AG09319 (cell line): ENCODE measurements around the gene TMEM127.
A peak's percentile ranks its signal among the peaks of the same experiment; 100 is the strongest.

Source experiments
- DNase-seq: peaks from one replicate; pipeline ENCODE4 v3.0.0-alpha.2; 2010; ENCODE audit warnings: low read depth; ENCODE audit errors: extremely low read depth
- CTCF ChIP-seq: IDR thresholded peaks from 2 replicates; pipeline ENCODE4 v1.5.1; 2011; ENCODE audit warnings: low read depth, mild to moderate bottlenecking, inconsistent platforms, low read length, moderate library complexity

TMEM127 gene, protein sequence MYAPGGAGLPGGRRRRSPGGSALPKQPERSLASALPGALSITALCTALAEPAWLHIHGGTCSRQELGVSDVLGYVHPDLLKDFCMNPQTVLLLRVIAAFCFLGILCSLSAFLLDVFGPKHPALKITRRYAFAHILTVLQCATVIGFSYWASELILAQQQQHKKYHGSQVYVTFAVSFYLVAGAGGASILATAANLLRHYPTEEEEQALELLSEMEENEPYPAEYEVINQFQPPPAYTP

DNA sequence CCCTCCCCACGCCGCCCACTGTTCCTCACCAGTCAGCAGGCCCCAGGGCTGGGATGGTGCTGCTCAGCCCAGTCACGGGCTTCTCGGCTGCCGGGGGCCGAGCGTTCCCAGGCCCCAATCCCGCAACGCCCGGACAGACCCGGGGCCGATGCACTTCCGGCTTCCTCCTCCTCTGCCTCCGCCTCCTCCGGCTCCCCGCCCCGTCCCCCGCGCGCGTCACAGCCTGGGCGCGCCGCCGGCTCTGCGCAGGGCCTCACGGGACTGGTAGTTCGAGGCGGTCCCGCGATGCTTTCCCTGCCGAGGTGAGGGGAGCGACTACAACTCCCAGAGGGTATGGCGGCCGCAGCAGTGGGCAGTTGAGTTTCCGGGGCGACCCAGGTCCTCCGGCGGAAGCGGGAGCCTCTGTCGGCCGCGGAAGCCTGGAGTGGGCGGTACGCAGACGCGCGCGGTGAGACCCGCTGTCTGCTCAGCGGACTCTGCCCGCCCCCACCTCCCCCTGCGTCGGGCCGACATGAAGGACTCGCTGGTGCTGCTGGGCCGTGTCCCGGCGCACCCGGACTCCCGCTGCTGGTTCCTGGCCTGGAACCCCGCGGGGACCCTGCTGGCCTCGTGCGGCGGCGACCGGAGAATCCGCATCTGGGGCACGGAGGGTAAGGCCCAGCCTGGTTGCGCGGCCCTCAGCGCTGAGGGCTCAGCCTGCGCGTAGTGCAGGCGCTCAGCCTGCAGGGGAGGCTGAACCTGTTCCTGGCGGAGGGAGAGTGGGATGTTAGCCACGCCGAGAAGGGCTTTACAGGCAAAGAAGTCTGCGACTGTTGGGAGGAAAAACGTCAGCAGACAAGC is at the start of gene TMEM127, which contains the start of gene CIAO1:
Gene TMEM127 (minus strand): TSS at position 158 of the 840 bp plus-strand sequence. CDS start 616 bp downstream, outside the sequence.
Gene CIAO1 (plus strand): TSS at position 386 of the 840 bp plus-strand sequence. CDS start 126 bp downstream, at position 512.
- peak; percentile 20 for TF ChIP-seq CTCF
- peak; percentile 91 for DNase-seq

- TF ChIP-seq CTCF: no peak
- DNase-seq: no peak
Observed at GRCh38 chr2:96315005-96315399, 49.2 kb upstream of the TMEM127 start.

GRCh38 chr2:96308248-96308647 is 42.5 kb upstream of the TMEM127 start:
- no peak for DNase-seq
- no peak for TF ChIP-seq CTCF

DNA sequence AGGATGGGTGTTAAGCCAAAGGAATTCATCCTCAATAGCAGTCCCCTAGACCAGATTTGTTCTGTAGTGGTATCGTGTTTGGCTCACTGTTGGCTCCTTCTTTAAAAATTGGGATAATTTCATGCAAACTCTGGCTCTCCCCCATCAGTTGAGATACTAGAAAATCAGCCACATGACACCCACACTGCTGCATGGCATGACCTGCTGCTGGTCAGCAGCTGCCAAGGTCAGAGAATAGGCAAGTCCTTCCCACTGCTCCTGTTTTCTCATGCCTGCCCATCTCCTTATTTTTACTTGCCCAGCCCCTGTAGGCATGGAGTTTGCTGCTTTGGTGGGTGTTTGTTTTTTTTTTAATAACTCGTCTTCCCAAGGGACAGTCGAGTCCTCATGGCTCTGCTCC is 40.6 kb upstream of the TMEM127 start:
- DNase-seq: no peak
- no peak for TF ChIP-seq CTCF

DNA sequence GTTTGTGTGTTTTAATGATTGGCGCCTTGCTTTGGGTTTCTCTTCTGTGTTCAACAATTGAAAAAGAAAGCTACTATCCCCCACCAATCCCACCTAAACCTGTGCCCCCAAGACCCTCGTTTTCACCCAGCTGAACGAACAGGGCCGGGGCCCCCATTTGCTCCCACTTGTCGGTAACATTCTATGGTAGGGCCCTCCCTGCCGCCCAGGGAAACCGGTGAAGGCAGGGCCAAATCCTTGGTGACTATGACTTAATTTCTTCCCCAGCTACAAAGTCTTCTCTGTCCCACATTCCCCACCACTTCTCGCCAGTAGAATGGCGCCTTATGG is 40.1 kb upstream of the TMEM127 start:
- TF ChIP-seq CTCF: no peak
- no peak for DNase-seq

DNA sequence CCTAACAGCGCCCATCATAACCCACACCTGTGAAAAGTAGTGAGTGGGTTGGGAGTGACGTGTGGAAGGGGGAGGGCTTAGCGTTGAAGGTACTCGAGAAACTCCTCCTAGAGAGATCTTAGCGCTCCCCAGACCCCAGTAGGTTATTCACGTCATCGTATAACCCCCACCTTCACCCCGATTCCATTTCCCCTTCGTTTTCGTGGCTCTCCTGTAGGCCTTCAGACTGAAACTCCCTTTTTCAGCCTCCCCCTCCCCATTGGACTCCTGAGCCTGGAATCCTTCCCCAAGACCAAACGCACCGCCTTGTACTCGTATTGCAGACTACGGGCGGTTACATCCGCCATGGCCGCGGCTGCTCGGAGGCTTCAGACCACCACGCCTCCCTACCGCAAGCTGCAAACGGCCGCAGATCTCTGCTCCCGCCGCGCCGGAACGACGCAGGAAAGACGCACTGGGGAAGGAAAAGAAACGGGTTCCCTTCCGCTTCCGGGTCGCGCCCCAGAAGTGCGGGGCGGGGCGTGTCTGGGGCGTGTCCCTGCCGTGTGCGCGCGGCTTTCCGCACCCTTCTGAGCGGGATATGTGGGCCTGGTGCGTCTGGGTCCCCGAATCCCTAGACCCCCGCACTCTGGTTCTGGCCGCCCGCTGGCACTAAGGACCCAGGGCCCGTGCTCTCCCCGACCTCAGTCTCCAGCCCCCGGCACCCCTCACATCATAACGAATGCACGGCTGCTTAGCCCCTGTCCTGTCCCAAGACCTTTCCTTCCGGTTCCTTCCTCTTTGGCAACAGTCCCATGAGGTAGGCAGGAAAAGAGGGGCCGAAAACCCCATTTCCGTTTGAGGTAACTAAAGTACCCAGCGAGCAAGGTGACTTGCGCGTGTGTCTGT is 39.5 kb upstream of the TMEM127 start, which contains the start of gene SNRNP200:
Gene SNRNP200 (minus strand): TSS at position 456 of the 888 bp plus-strand sequence. CDS start 109 bp downstream, at position 347.
- DNase-seq: peak; percentile 29
- TF ChIP-seq CTCF: no peak
